H1 (cell line): Measurements from ENCODE around the gene LRCH3. TPM values are rescaled to one million over a fixed set of nuclear protein-coding genes. Genes with fewer than 3 reads are reported as not detected.
"Not testable (repeated sequence)": the region's sequence is repeated elsewhere in the genome, so short reads cannot be mapped to it uniquely, and the experiment has no call there.

Experiments used
- CTCF ChIA-PET: fragments of 300-600 bp; sonication (Branson Sonifier 250); formaldehyde crosslinking; loops from one replicate; lab custom pipeline; 2021; ENCODE audit not compliant: partially characterized antibody; lab: Charles Lee
- POLR2A ChIA-PET: fragments of 300-600 bp; sonication (Branson Sonifier 250); formaldehyde crosslinking; loops from one replicate; lab custom pipeline; 2021; ENCODE audit warnings: inconsistent platforms; ENCODE audit not compliant: partially characterized antibody; lab: Charles Lee
- DNase-seq, 2 experiments: peaks; one replicate each; pipeline versions ENCODE4 v3.0.0 to v3.0.0-alpha.2; 2010 to 2022; ENCODE audit warnings: low spot score in 2 of 2, low read depth in 1 of 2, mixed read lengths in 1 of 2
- FAIRE-seq: peaks from 2 replicates; lab custom pipeline; 2011; peaks lifted over from hg19 to GRCh38; lab: Jason Lieb, UNC
- H2AFZ ChIP-seq: 2 replicates; pipeline ENCODE4 v1.8.1; 2012; ENCODE audit warnings: low read length, inconsistent platforms
- H2AK5ac ChIP-seq: 2 replicates; pipeline ENCODE4 v1.6.1; 2013; ENCODE audit warnings: low read depth, low read length
- H2BK120ac ChIP-seq: replicated peaks from 2 replicates; pipeline ENCODE3; 2013; ENCODE audit warnings: low read depth, low read length, inconsistent platforms
- H2BK12ac ChIP-seq: 2 replicates; pipeline ENCODE4 v1.6.1; 2013; ENCODE audit warnings: low read depth, low read length
- H2BK15ac ChIP-seq: 2 replicates; pipeline ENCODE4 v1.6.1; 2013; ENCODE audit warnings: low read length
- H2BK20ac ChIP-seq: 2 replicates; pipeline ENCODE4 v1.6.1; 2013; ENCODE audit warnings: low read length
- H2BK5ac ChIP-seq: 2 replicates; pipeline ENCODE4 v1.6.1; 2013; ENCODE audit warnings: low read depth, low read length
- H3K14ac ChIP-seq: 2 replicates; pipeline ENCODE4 v1.6.1; 2013; ENCODE audit warnings: inconsistent platforms; ENCODE audit not compliant: insufficient read length
- H3K18ac ChIP-seq: 2 replicates; pipeline ENCODE4 v1.6.1; 2013; ENCODE audit warnings: low read length; ENCODE audit errors: extremely low read depth
- H3K23ac ChIP-seq: 2 replicates; pipeline ENCODE4 v1.6.1; 2013; ENCODE audit warnings: inconsistent platforms; ENCODE audit not compliant: insufficient read length
- H3K23me2 ChIP-seq: 2 replicates; pipeline ENCODE4 v1.6.1; 2013; ENCODE audit warnings: low read depth, low read length
- H3K27ac ChIP-seq: 2 replicates; pipeline ENCODE4 v1.6.1; 2011; ENCODE audit warnings: low read depth, low read length, inconsistent platforms
- H3K27me3 ChIP-seq, 4 experiments: replicated peaks in 1 of 4; 1 replicate in 1 of 4; 2 replicates in 3 of 4; pipeline versions ENCODE4 v1.6.1 to v1.8.1; 2011 to 2013; ENCODE audit warnings: low read length in 3 of 4, mild to moderate bottlenecking in 3 of 4, inconsistent platforms in 2 of 4, mixed read lengths in 2 of 4, moderate library complexity in 1 of 4; ENCODE audit not compliant: control insufficient read depth in 3 of 4, insufficient read depth in 3 of 4; ENCODE audit errors: extremely low read depth in 1 of 4
- H3K36me3 ChIP-seq, 4 experiments: 2 replicates each; pipeline versions ENCODE4 v1.6.1 to v1.8.1; 2011 to 2013; ENCODE audit warnings: mild to moderate bottlenecking in 4 of 4, low read length in 3 of 4, moderate library complexity in 2 of 4, control low read depth in 1 of 4, inconsistent platforms in 1 of 4; ENCODE audit not compliant: insufficient read depth in 4 of 4, control insufficient read depth in 2 of 4
- H3K4ac ChIP-seq: replicated peaks from 2 replicates; pipeline ENCODE3; 2013; ENCODE audit warnings: low read length, low read depth, mixed read lengths, inconsistent platforms; ENCODE audit not compliant: insufficient read length
- H3K4me1 ChIP-seq, 4 experiments: replicated peaks in 1 of 4; 1 replicate in 1 of 4; 2 replicates in 3 of 4; pipeline versions ENCODE4 v1.6.1 to v1.8.1; 2011 to 2013; ENCODE audit warnings: low read length in 3 of 4, inconsistent platforms in 2 of 4, mixed read lengths in 1 of 4; ENCODE audit not compliant: insufficient read depth in 4 of 4, control insufficient read depth in 3 of 4
- H3K4me2 ChIP-seq, 2 experiments: 2 replicates each; pipeline versions ENCODE4 v1.6.1 to v1.8.1; 2011 to 2013; ENCODE audit warnings: low read depth in 2 of 2, low read length in 2 of 2, control low read depth in 1 of 2, inconsistent platforms in 1 of 2, mild to moderate bottlenecking in 1 of 2; ENCODE audit not compliant: insufficient read depth in 1 of 2
- H3K4me3 ChIP-seq, 4 experiments: fragments of 200-600, 300-600 bp in 1 of 4; sonication (generic), shearing (Covaris generic), sonication (Bioruptor Twin) in 1 of 4; 2 replicates each; pipeline versions ENCODE4 v1.5.1 to v1.8.1; 2011 to 2016; ENCODE audit warnings: low read length in 4 of 4, low read depth in 3 of 4, control low read depth in 2 of 4, inconsistent platforms in 2 of 4, mild to moderate bottlenecking in 2 of 4, mixed read lengths in 1 of 4, moderate library complexity in 1 of 4; ENCODE audit not compliant: insufficient read depth in 2 of 4; ENCODE audit errors: extremely low read depth in 1 of 4
- H3K56ac ChIP-seq: replicated peaks from 2 replicates; pipeline ENCODE3; 2013; ENCODE audit warnings: low read depth, mild to moderate bottlenecking, mixed read lengths, low read length, inconsistent platforms; ENCODE audit not compliant: insufficient read length
- H3K79me1 ChIP-seq: 2 replicates; pipeline ENCODE4 v1.6.1; 2013; ENCODE audit warnings: low read depth, low read length, control low read depth
- H3K79me2 ChIP-seq, 2 experiments: 2 replicates each; pipeline versions ENCODE4 v1.6.1 to v1.8.1; 2012 to 2013; ENCODE audit warnings: low read length in 2 of 2, mild to moderate bottlenecking in 2 of 2, inconsistent platforms in 1 of 2; ENCODE audit not compliant: insufficient read depth in 2 of 2, control insufficient read depth in 1 of 2
- H3K9ac ChIP-seq, 4 experiments: replicated peaks in 1 of 4; 1 replicate in 1 of 4; 2 replicates in 3 of 4; pipeline versions ENCODE4 v1.6.1 to v1.8.1; 2011 to 2013; ENCODE audit warnings: low read depth in 3 of 4, low read length in 3 of 4, control low read depth in 2 of 4, mild to moderate bottlenecking in 2 of 4, moderate library complexity in 2 of 4, inconsistent platforms in 1 of 4; ENCODE audit errors: extremely low read depth in 1 of 4
- H3K9me3 ChIP-seq, 2 experiments: 2 replicates each; pipeline versions ENCODE4 v1.6.1 to v1.8.1; 2012 to 2013; ENCODE audit warnings: mild to moderate bottlenecking in 2 of 2, moderate library complexity in 2 of 2, control low read depth in 1 of 2, inconsistent platforms in 1 of 2, low read depth in 1 of 2, low read length in 1 of 2, mixed read lengths in 1 of 2; ENCODE audit not compliant: insufficient read depth in 2 of 2
- H4K20me1 ChIP-seq, 2 experiments: replicated peaks in 1 of 2; 2 replicates each; pipeline versions ENCODE3 to v1.8.1; 2011 to 2013; ENCODE audit warnings: inconsistent platforms in 2 of 2, low read length in 2 of 2, mild to moderate bottlenecking in 1 of 2; ENCODE audit not compliant: insufficient read depth in 2 of 2, control insufficient read depth in 1 of 2
- H4K5ac ChIP-seq: 2 replicates; pipeline ENCODE4 v1.6.1; 2013; ENCODE audit warnings: low read length, low read depth, mixed read lengths, inconsistent platforms; ENCODE audit not compliant: insufficient read length
- H4K8ac ChIP-seq: 2 replicates; pipeline ENCODE4 v1.8.0; 2013; ENCODE audit warnings: mild to moderate bottlenecking, moderate library complexity, low read length, inconsistent platforms; ENCODE audit not compliant: insufficient read depth; ENCODE audit errors: extremely low read depth
- H4K91ac ChIP-seq: replicated peaks from 2 replicates; pipeline ENCODE3; 2013; ENCODE audit warnings: low read length, mixed read lengths, inconsistent platforms; ENCODE audit not compliant: insufficient read length
- WGBS, 2 experiments: shearing (Covaris generic) in 1 of 2; methylation state at CpG; one replicate each; pipeline versions ENCODE4 v1.1.6 to v1.1.7; 2013 to 2015; ENCODE audit warnings: low lambda C conversion rate in 2 of 2, mixed read lengths in 2 of 2, inconsistent platforms in 1 of 2, low coverage in 1 of 2, missing lambda C conversion rate in 1 of 2; ENCODE audit not compliant: insufficient replicate concordance in 2 of 2, insufficient coverage in 1 of 2, insufficient read length in 1 of 2; ENCODE audit errors: extremely low coverage in 1 of 2, missing lambda C conversion rate in 1 of 2; 5-methylcytosine and 5-hydroxymethylcytosine counted together
- polyA plus RNA-seq, 7 experiments: library from polyadenylated mRNA; depleted of rRNA in 3 of 7; stranded (reverse) in 5 of 7; unstranded in 2 of 7; fragments of >200 nt in 5 of 7; fragments of 200-250 nt in 2 of 7; gene quantifications; 1 replicate in 5 of 7; 2 replicates in 1 of 7; 4 replicates in 1 of 7; pipeline versions ENCODE4 v1.2.1 to v1.2.3, GENCODE V29; 2011 to 2013; ENCODE audit warnings: missing spikeins in 2 of 7, mixed read lengths in 2 of 7
- total RNA-seq: library from RNA; stranded (reverse); fragmentation: NEBNext Ultra II Directional; extraction: Animal tissue kit (Norgen Biotek cat#: 25700); gene quantifications from 2 replicates; pipeline ENCODE4 v1.2.1, GENCODE V29; 2021

LRCH3 gene
- total and polyA plus RNA-seq, 2 of the 8 experiments (the other 6 are each of a cell fraction or from before 2014, with no cell fraction given) = 58.4 to 66.0 TPM

DNA sequence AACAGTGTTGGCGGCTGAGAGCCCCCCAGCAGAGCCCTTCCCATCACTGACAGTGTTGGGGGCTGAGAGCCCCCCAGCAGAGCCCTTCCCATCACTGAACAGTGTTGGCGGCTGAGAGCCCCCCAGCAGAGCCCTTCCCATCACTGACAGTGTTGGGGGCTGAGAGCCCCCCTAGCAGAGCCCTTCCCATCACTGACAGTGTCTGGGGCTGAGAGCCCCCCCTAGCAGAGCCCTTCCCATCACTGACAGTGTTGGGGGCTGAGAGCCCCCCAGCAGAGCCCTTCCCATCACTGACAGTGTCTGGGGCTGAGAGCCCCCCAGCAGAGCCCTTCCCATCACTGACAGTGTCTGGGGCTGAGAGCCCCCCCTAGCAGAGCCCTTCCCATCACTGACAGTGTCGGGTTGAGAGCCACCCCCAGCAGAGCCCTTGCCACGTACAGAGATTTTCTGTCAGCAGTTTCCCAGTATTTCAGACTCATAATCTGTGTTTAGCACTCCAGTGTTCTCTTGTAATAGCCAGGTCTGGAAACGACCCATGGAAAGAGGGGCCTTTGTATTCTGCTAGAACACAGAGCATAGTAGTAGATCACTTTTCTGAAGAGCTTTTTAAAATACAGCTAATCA lies 96.5 kb downstream of the LRCH3 start:
- not testable (repeated sequence) for H2BK15ac ChIP-seq, H3K27me3 ChIP-seq, H3K4me3 ChIP-seq, H3K36me3 ChIP-seq, H3K23me2 ChIP-seq, H4K8ac ChIP-seq, H3K9me3 ChIP-seq, H3K9ac ChIP-seq, H3K4ac ChIP-seq, H4K5ac ChIP-seq, H2BK120ac ChIP-seq, H2AFZ ChIP-seq, H4K20me1 ChIP-seq, H3K4me2 ChIP-seq, H3K27ac ChIP-seq, H2BK20ac ChIP-seq, H2BK12ac ChIP-seq, DNase-seq, H3K79me2 ChIP-seq, H3K18ac ChIP-seq, H3K4me1 ChIP-seq, H3K79me1 ChIP-seq, H3K23ac ChIP-seq, H4K91ac ChIP-seq, H2BK5ac ChIP-seq, FAIRE-seq, H3K56ac ChIP-seq, H3K14ac ChIP-seq, H2AK5ac ChIP-seq
- 67% methylated on average over 4 of the region's 5 CpGs; no CpG with 5 or more reads in 1 of the 2 experiments for WGBS, 2 experiments
- ChIA-PET POLR2A (interaction anchor here (0.6 to 2.4 kb wide), 3 partner anchors 10 to 43 kb away, joined by 3 to 8 read pairs (median 3); no protein-coding TSS in a partner anchor), CTCF (interaction anchor here (0.6 to 1.6 kb wide), 5 partner anchors 18 to 159 kb away, joined by 3 to 6 read pairs (median 3); no protein-coding TSS in a partner anchor)
